Lower leg skin (tissue), 3 donors: ENCODE results near the gene CKB.

ENCODE experiments used
- POLR2A ChIP-seq, 2 donors: fragments of 450-650 bp; IDR thresholded peaks; one replicate each; pipeline ENCODE4 v1.6.1; 2016 to 2017; ENCODE audit warnings: antibody characterized with exemption in 2 of 2, mild to moderate bottlenecking in 1 of 2, moderate library complexity in 1 of 2
- TF ChIP-seq, protein P1 (sequence below), 3 donors: fragments of 450-650 bp; IDR thresholded peaks; one replicate each; pipeline ENCODE4 v1.5.1; 2016; ENCODE audit warnings: antibody characterized with exemption in 3 of 3, mild to moderate bottlenecking in 3 of 3, moderate library complexity in 2 of 3

GRCh38 chr14:103503296-103503695 is 19.3 kb downstream of the CKB start:
- TF ChIP-seq POLR2A (IDR thresholded peaks at IDR 0.05): no peak
- TF ChIP-seq, protein P1, sequence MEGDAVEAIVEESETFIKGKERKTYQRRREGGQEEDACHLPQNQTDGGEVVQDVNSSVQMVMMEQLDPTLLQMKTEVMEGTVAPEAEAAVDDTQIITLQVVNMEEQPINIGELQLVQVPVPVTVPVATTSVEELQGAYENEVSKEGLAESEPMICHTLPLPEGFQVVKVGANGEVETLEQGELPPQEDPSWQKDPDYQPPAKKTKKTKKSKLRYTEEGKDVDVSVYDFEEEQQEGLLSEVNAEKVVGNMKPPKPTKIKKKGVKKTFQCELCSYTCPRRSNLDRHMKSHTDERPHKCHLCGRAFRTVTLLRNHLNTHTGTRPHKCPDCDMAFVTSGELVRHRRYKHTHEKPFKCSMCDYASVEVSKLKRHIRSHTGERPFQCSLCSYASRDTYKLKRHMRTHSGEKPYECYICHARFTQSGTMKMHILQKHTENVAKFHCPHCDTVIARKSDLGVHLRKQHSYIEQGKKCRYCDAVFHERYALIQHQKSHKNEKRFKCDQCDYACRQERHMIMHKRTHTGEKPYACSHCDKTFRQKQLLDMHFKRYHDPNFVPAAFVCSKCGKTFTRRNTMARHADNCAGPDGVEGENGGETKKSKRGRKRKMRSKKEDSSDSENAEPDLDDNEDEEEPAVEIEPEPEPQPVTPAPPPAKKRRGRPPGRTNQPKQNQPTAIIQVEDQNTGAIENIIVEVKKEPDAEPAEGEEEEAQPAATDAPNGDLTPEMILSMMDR (IDR thresholded peaks at IDR 0.05): no peak
